BLaER1 (cell line): ENCODE results near the gene SLCO3A1.

ENCODE experiments used
- H3K27ac ChIP-seq: shearing (Covaris generic); formaldehyde crosslinking; 2 replicates; pipeline ENCODE4 v1.8.1; 2022
- H3K27me3 ChIP-seq: shearing (Covaris generic); formaldehyde crosslinking; 2 replicates; pipeline ENCODE4 v1.8.1; 2022
- H3K36me3 ChIP-seq: shearing (Covaris generic); formaldehyde crosslinking; 2 replicates; pipeline ENCODE4 v1.8.1; 2022
- H3K4me1 ChIP-seq: shearing (Covaris generic); formaldehyde crosslinking; 2 replicates; pipeline ENCODE4 v1.8.1; 2022
- H3K4me2 ChIP-seq: shearing (Covaris generic); formaldehyde crosslinking; 2 replicates; pipeline ENCODE4 v1.8.1; 2022
- H3K4me3 ChIP-seq: shearing (Covaris generic); formaldehyde crosslinking; 2 replicates; pipeline ENCODE4 v1.8.1; 2022
- H3K9ac ChIP-seq: shearing (Covaris generic); formaldehyde crosslinking; 2 replicates; pipeline ENCODE4 v1.8.1; 2022
- H3K9me3 ChIP-seq: shearing (Covaris generic); formaldehyde crosslinking; 2 replicates; pipeline ENCODE4 v1.8.1; 2022
- H4K20me1 ChIP-seq: shearing (Covaris generic); formaldehyde crosslinking; 2 replicates; pipeline ENCODE4 v1.8.1; 2022
- Cebpa-rat ChIP-seq: shearing (Covaris generic); IDR thresholded peaks from 2 replicates; pipeline ENCODE4 v1.8.1; 2022

Gene SLCO3A1

DNA sequence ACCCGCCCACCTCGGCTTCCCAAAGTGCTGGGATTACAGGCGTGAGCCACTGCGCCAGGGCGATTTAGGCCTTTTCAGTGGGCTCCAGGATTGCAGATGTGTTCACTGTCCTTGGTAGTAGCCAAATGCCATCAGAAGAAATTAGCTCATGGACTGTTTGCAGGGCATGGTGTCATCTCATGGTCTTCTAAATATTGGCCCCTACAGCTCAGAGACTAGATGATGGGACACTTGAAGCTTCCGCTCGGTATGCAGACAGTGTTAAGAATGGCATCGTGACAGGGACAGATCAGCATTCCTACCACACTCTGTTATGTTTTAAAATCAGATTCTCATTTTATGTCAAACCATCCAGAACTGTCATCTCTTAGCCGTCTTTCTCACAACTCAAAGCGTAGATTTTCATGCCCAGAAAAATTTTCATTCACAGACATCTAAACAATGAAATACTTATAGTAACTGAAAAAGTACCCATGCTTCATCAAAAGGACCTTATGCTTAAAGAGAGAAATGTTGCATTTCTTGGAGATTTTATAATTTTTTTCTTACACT, 24.9 kb downstream of the SLCO3A1 start:
- no peak overlapping the region for H3K4me3 ChIP-seq
- H3K9ac ChIP-seq: no peak overlapping the region
- H3K4me1 ChIP-seq: peaks cover 7% of the 10 kb centered on the region
- H4K20me1 ChIP-seq: no peaks in the 10 kb centered on the region
- TF ChIP-seq Cebpa-rat: no peak
- no peaks in the 10 kb centered on the region for H3K27me3 ChIP-seq
- no peak overlapping the region for H3K4me2 ChIP-seq
- H3K27ac ChIP-seq: no peak overlapping the region
- H3K36me3 ChIP-seq: no peaks in the 10 kb centered on the region
- H3K9me3 ChIP-seq: no peaks in the 10 kb centered on the region

GRCh38 chr15:91879158-91879557, 25.6 kb downstream of the SLCO3A1 start:
- TF ChIP-seq Cebpa-rat: no peak
- no peak overlapping the region for H3K27ac ChIP-seq
- no peak overlapping the region for H3K4me2 ChIP-seq
- H4K20me1 ChIP-seq: no peaks in the 10 kb centered on the region
- no peaks in the 10 kb centered on the region for H3K9me3 ChIP-seq
- H3K4me1 ChIP-seq: peaks cover 7% of the 10 kb centered on the region
- H3K27me3 ChIP-seq: no peaks in the 10 kb centered on the region
- H3K36me3 ChIP-seq: no peaks in the 10 kb centered on the region
- no peak overlapping the region for H3K4me3 ChIP-seq
- no peak overlapping the region for H3K9ac ChIP-seq

- Histone ChIP-seq H3K4me1 (no peaks in the 10 kb centered on the region), H3K4me2 (no peak overlapping the region), H4K20me1 (no peaks in the 10 kb centered on the region), H3K36me3 (no peaks in the 10 kb centered on the region), H3K9me3 (no peaks in the 10 kb centered on the region), H3K4me3 (no peak overlapping the region), H3K27me3 (no peaks in the 10 kb centered on the region), H3K27ac (no peak overlapping the region), H3K9ac (no peak overlapping the region)
- TF ChIP-seq Cebpa-rat: no peak
These were observed 26.9 kb downstream of the SLCO3A1 start for GRCh38 chr15:91880373-91880772.

DNA sequence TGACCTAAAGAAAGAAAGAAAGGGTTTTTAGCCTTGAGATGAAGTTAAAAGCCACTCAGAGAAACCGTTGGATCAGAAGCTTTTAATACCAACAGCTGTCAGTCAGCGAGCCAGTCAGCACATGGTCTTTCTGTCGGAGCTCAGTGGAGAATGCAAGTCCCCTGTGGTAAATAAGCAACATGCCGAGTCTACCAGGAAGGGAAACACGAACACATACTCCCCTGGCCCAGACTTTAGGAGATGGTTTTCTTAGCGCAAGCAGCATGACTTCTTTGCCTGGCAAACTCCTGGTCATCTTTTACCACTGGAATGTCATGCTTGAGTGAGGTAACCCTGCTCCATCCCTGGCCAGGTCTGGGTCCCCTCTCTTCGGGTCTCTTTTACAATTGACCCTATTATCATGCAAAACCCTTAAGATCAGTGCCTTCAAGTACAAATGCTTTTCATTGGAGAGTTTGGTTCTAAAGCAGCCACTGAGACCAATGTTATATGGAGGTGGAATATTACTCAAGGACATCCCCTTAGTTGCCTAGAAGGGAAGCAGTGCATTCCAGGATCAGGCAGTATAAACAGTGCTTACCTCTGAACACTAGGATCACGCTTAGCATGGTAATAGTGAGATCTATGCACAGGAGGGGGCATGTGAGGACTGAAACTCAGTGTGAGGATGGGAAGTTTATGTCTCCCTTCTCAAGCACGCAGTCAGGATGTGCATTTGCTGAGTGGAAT, 28.2 kb downstream of the SLCO3A1 start:
- Histone ChIP-seq H3K9me3 (no peaks in the 10 kb centered on the region), H3K4me3 (no peak overlapping the region), H3K4me2 (no peak overlapping the region), H4K20me1 (no peaks in the 10 kb centered on the region), H3K36me3 (no peaks in the 10 kb centered on the region), H3K9ac (no peak overlapping the region), H3K4me1 (peaks cover 5% of the 10 kb centered on the region), H3K27ac (no peak overlapping the region), H3K27me3 (no peaks in the 10 kb centered on the region)
- no peak for TF ChIP-seq Cebpa-rat

- H3K36me3 ChIP-seq: no peaks in the 10 kb centered on the region
- no peak overlapping the region for H3K9ac ChIP-seq
- H3K4me3 ChIP-seq: no peak overlapping the region
- no peak overlapping the region for H3K27ac ChIP-seq
- no peaks in the 10 kb centered on the region for H4K20me1 ChIP-seq
- no peak overlapping the region for H3K4me2 ChIP-seq
- H3K27me3 ChIP-seq: no peaks in the 10 kb centered on the region
- no peaks in the 10 kb centered on the region for H3K9me3 ChIP-seq
- TF ChIP-seq Cebpa-rat: no peak
- H3K4me1 ChIP-seq: peaks cover 11% of the 10 kb centered on the region
These were observed 29.5 kb downstream of the SLCO3A1 start for GRCh38 chr15:91882858-91883586.

GRCh38 chr15:91884606-91885005, 31.1 kb downstream of the SLCO3A1 start:
- TF ChIP-seq Cebpa-rat: no peak
- no peak overlapping the region for H3K4me2 ChIP-seq
- H3K9me3 ChIP-seq: no peaks in the 10 kb centered on the region
- H4K20me1 ChIP-seq: no peaks in the 10 kb centered on the region
- H3K27me3 ChIP-seq: no peaks in the 10 kb centered on the region
- H3K36me3 ChIP-seq: no peaks in the 10 kb centered on the region
- no peak overlapping the region for H3K9ac ChIP-seq
- peaks cover 11% of the 10 kb centered on the region for H3K4me1 ChIP-seq
- no peak overlapping the region for H3K4me3 ChIP-seq
- no peak overlapping the region for H3K27ac ChIP-seq

GRCh38 chr15:91885054-91885453, 31.5 kb downstream of the SLCO3A1 start:
- H3K27me3 ChIP-seq: no peaks in the 10 kb centered on the region
- H3K4me2 ChIP-seq: no peak overlapping the region
- H3K27ac ChIP-seq: no peak overlapping the region
- H4K20me1 ChIP-seq: no peaks in the 10 kb centered on the region
- H3K9me3 ChIP-seq: no peaks in the 10 kb centered on the region
- H3K9ac ChIP-seq: no peak overlapping the region
- H3K4me1 ChIP-seq: peaks cover 11% of the 10 kb centered on the region
- TF ChIP-seq Cebpa-rat: no peak
- H3K36me3 ChIP-seq: no peaks in the 10 kb centered on the region
- H3K4me3 ChIP-seq: no peak overlapping the region

GRCh38 chr15:91885714-91886270, 32.3 kb downstream of the SLCO3A1 start:
- no peak for TF ChIP-seq Cebpa-rat
- no peak overlapping the region for H3K4me3 ChIP-seq
- no peaks in the 10 kb centered on the region for H3K36me3 ChIP-seq
- H3K27me3 ChIP-seq: no peaks in the 10 kb centered on the region
- peaks cover 11% of the 10 kb centered on the region for H3K4me1 ChIP-seq
- H4K20me1 ChIP-seq: no peaks in the 10 kb centered on the region
- no peak overlapping the region for H3K27ac ChIP-seq
- no peak overlapping the region for H3K9ac ChIP-seq
- no peak overlapping the region for H3K4me2 ChIP-seq
- H3K9me3 ChIP-seq: no peaks in the 10 kb centered on the region

DNA sequence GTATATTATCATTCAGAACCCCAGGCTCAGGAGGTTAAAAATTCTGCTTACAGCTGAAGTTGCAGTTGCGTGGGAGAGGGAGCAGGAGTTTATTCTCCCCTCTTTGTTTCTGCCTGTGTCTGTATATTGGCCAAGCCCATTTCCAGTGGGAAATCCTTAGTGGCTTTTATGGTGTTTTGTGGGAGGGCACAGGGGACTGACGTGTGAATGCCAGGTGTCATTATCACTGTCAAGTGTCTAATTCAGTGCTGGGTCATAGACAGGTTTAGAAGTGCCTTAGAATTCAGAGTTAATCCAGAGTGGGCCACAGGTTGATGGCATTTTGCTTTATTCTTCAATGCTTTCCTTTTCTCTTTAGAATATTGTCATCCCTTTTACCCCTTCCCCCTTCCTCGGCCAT, 33.4 kb downstream of the SLCO3A1 start:
- Histone ChIP-seq H3K4me3 (no peak overlapping the region), H3K27me3 (no peaks in the 10 kb centered on the region), H3K9me3 (no peaks in the 10 kb centered on the region), H3K9ac (no peak overlapping the region), H3K27ac (no peak overlapping the region), H3K36me3 (no peaks in the 10 kb centered on the region), H4K20me1 (no peaks in the 10 kb centered on the region), H3K4me1 (peaks cover 11% of the 10 kb centered on the region), H3K4me2 (peak overlapping the region; percentile 46)
- no peak for TF ChIP-seq Cebpa-rat

DNA sequence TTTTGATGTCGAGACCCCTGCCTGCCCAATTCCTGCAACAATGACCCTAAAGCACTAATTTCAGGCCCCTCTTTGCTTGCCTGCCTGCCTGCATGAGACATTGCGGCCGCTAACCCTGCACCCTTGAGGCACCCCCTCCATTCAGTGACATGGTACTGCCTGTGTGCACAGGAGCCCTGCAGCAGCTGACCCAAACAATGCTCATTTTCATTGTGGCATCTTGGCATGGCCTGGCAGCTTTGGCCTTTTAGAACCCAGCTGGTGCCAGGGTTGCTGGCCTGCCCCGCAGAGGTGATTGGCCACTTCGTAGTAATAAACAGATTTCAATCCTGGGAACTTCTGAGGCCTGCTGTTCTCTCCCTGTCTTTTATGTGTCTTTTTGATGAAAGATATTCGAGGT, 33.8 kb downstream of the SLCO3A1 start:
- Histone ChIP-seq H3K36me3 (no peaks in the 10 kb centered on the region), H3K27ac (no peak overlapping the region), H3K9ac (no peak overlapping the region), H3K27me3 (no peaks in the 10 kb centered on the region), H3K4me1 (peaks cover 11% of the 10 kb centered on the region), H4K20me1 (no peaks in the 10 kb centered on the region), H3K9me3 (no peaks in the 10 kb centered on the region), H3K4me2 (peak overlapping the region; percentile 46), H3K4me3 (no peak overlapping the region)
- no peak for TF ChIP-seq Cebpa-rat
